Measurements from ENCODE around the gene ESRRG. TPM values are rescaled to one million over a fixed set of nuclear protein-coding genes. Genes with fewer than 3 reads are reported as not detected.
"Not testable (repeated sequence)": the region's sequence is repeated elsewhere in the genome, so short reads cannot be mapped to it uniquely, and the experiment has no call there.

The ESRRG gene
- polyA plus RNA-seq, 4 donors: 2.4 to 9.5 (median 5.2) TPM

DNA sequence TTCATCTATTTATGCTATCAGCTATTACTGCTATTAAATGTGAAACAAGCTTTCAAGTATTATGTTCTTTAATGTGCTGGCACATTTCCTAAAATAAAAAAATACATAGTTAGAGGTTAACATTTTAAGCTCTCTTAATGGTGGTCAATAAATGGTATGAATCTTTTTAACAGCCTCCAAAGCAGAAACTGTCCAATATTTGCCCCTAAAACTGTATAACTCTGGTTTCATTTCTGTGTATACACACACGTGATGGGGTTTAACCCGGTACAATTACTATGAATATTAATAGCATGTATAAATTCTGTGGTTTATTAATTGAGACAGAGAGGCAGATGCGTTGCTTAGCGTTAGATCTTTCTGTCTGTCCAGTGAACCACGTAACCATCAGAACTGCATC lies 2.2 kb downstream of the ESRRG start:
- Histone ChIP-seq H3K27ac (ENCODE audit: low read depth in 1 of 3, low read length in 2 of 3) (no peak overlapping the region), H3K36me3 (ENCODE audit: control insufficient read depth in 3 of 3, insufficient read depth in 2 of 3, low read depth in 1 of 3, low read length in 3 of 3) (no peaks in the 10 kb centered on the region), H3K4me3 (ENCODE audit: low read depth in 1 of 3, low read length in 3 of 3) (no peak overlapping the region), H3K9me3 (ENCODE audit: control insufficient read depth in 2 of 2, insufficient read depth in 1 of 2, low read depth in 1 of 2, low read length in 1 of 2) (no peaks in the 10 kb centered on the region), H3K27me3 (ENCODE audit: control insufficient read depth in 3 of 3, insufficient read depth in 3 of 3, low read length in 3 of 3) (no peaks in the 10 kb centered on the region), H3K4me1 (ENCODE audit: control insufficient read depth in 3 of 3, insufficient read depth in 2 of 3, low read depth in 1 of 3, low read length in 2 of 3) (peaks cover 0 to 5% (median 0%) of the 10 kb centered on the region in 3 donors)
- 30 to 61% (median 57%) methylated on average over 5 of the region's 5 CpGs for WGBS, 3 donors
- DNase-seq (no peak), FAIRE-seq (no peak)

- DNase-seq (no peak), FAIRE-seq (no peak)
- Histone ChIP-seq H3K9me3 (ENCODE audit: control insufficient read depth in 2 of 2, insufficient read depth in 1 of 2, low read depth in 1 of 2, low read length in 1 of 2) (no peaks in the 10 kb centered on the region), H3K4me1 (ENCODE audit: control insufficient read depth in 3 of 3, insufficient read depth in 2 of 3, low read depth in 1 of 3, low read length in 2 of 3) (peaks cover 0 to 2% (median 0%) of the 10 kb centered on the region in 3 donors), H3K27ac (ENCODE audit: low read depth in 1 of 3, low read length in 2 of 3) (no peak overlapping the region), H3K27me3 (ENCODE audit: control insufficient read depth in 3 of 3, insufficient read depth in 3 of 3, low read length in 3 of 3) (no peaks in the 10 kb centered on the region), H3K4me3 (ENCODE audit: low read depth in 1 of 3, low read length in 3 of 3) (no peak overlapping the region), H3K36me3 (ENCODE audit: control insufficient read depth in 3 of 3, insufficient read depth in 2 of 3, low read depth in 1 of 3, low read length in 3 of 3) (no peaks in the 10 kb centered on the region)
Observed at GRCh38 chr1:216711712-216712111, 11.5 kb downstream of the ESRRG start.

- Histone ChIP-seq H3K9me3 (ENCODE audit: control insufficient read depth in 2 of 2, insufficient read depth in 1 of 2, low read depth in 1 of 2, low read length in 1 of 2) (no peaks in the 10 kb centered on the region), H3K4me3 (ENCODE audit: low read depth in 1 of 3, low read length in 3 of 3) (no peak overlapping the region), H3K27ac (ENCODE audit: low read depth in 1 of 3, low read length in 2 of 3) (no peak overlapping the region), H3K36me3 (ENCODE audit: control insufficient read depth in 3 of 3, insufficient read depth in 2 of 3, low read depth in 1 of 3, low read length in 3 of 3) (no peaks in the 10 kb centered on the region), H3K4me1 (ENCODE audit: control insufficient read depth in 3 of 3, insufficient read depth in 2 of 3, low read depth in 1 of 3, low read length in 2 of 3) (peaks cover 0 to 2% (median 0%) of the 10 kb centered on the region in 3 donors), H3K27me3 (ENCODE audit: control insufficient read depth in 3 of 3, insufficient read depth in 3 of 3, low read length in 3 of 3) (no peaks in the 10 kb centered on the region)
- no peak for DNase-seq
- no peak for FAIRE-seq
- WGBS, 3 donors: 88 to 95% (median 92%) methylated on average over 15 of the region's 15 CpGs
Observed at GRCh38 chr1:216710598-216711333, 12.5 kb downstream of the ESRRG start.

GRCh38 chr1:216710055-216710454 lies 13.2 kb downstream of the ESRRG start:
- Histone ChIP-seq H3K9me3 (ENCODE audit: control insufficient read depth in 2 of 2, insufficient read depth in 1 of 2, low read depth in 1 of 2, low read length in 1 of 2) (no peaks in the 10 kb centered on the region), H3K27ac (ENCODE audit: low read depth in 1 of 3, low read length in 2 of 3) (no peak overlapping the region), H3K4me3 (ENCODE audit: low read depth in 1 of 3, low read length in 3 of 3) (no peak overlapping the region), H3K4me1 (ENCODE audit: control insufficient read depth in 3 of 3, insufficient read depth in 2 of 3, low read depth in 1 of 3, low read length in 2 of 3) (peaks cover 0 to 2% (median 0%) of the 10 kb centered on the region in 3 donors), H3K36me3 (ENCODE audit: control insufficient read depth in 3 of 3, insufficient read depth in 2 of 3, low read depth in 1 of 3, low read length in 3 of 3) (no peaks in the 10 kb centered on the region), H3K27me3 (ENCODE audit: control insufficient read depth in 3 of 3, insufficient read depth in 3 of 3, low read length in 3 of 3) (no peaks in the 10 kb centered on the region)
- 60 to 71% (median 61%) methylated on average over 5 of the region's 5 CpGs for WGBS, 3 donors
- no peak for FAIRE-seq
- DNase-seq: no peak

DNA sequence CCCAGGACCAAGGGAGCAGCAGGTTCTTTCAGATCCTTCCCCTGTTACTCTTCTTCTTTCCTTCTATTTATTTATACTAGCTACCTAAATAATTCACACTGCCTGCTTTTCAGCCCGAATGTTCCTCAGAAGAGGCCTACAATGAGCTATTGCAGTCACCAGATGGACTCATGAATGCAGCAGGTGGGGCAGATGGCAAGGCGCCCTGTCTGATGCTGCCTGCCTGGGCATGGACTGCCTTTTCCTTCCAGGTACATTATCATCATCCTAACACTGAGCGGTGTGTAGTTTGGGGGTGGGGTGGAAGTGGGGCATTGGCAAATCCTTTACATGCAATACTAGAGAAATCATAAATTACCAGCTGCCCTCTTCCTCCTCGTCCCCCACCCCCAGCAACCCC lies 17.6 kb downstream of the ESRRG start:
- FAIRE-seq (no peak), DNase-seq (peak in 1 of 2 donors; percentile 4)
- Histone ChIP-seq H3K27me3 (ENCODE audit: control insufficient read depth in 3 of 3, insufficient read depth in 3 of 3, low read length in 3 of 3) (no peaks in the 10 kb centered on the region), H3K4me1 (ENCODE audit: control insufficient read depth in 3 of 3, insufficient read depth in 2 of 3, low read depth in 1 of 3, low read length in 2 of 3) (no peaks in the 10 kb centered on the region), H3K27ac (ENCODE audit: low read depth in 1 of 3, low read length in 2 of 3) (no peak overlapping the region), H3K36me3 (ENCODE audit: control insufficient read depth in 3 of 3, insufficient read depth in 2 of 3, low read depth in 1 of 3, low read length in 3 of 3) (no peaks in the 10 kb centered on the region), H3K4me3 (ENCODE audit: low read depth in 1 of 3, low read length in 3 of 3) (no peak overlapping the region), H3K9me3 (ENCODE audit: control insufficient read depth in 2 of 2, insufficient read depth in 1 of 2, low read depth in 1 of 2, low read length in 1 of 2) (no peaks in the 10 kb centered on the region)
- WGBS, 3 donors: 67 to 82% (median 72%) methylated on average over 4 of the region's 4 CpGs

GRCh38 chr1:216704065-216704464 lies 19.2 kb downstream of the ESRRG start:
- not testable (repeated sequence) for FAIRE-seq; H3K9me3 ChIP-seq (ENCODE audit: control insufficient read depth in 2 of 2, insufficient read depth in 1 of 2, low read depth in 1 of 2, low read length in 1 of 2); H3K27ac ChIP-seq (ENCODE audit: low read depth in 1 of 3, low read length in 2 of 3); H3K4me1 ChIP-seq (ENCODE audit: control insufficient read depth in 3 of 3, insufficient read depth in 2 of 3, low read depth in 1 of 3, low read length in 2 of 3); DNase-seq; H3K27me3 ChIP-seq (ENCODE audit: control insufficient read depth in 3 of 3, insufficient read depth in 3 of 3, low read length in 3 of 3); H3K4me3 ChIP-seq (ENCODE audit: low read depth in 1 of 3, low read length in 3 of 3); H3K36me3 ChIP-seq (ENCODE audit: control insufficient read depth in 3 of 3, insufficient read depth in 2 of 3, low read depth in 1 of 3, low read length in 3 of 3)
- 89 to 92% (median 89%) methylated on average over 9 of the region's 9 CpGs for WGBS, 3 donors

- Histone ChIP-seq H3K27ac (ENCODE audit: low read depth in 1 of 3, low read length in 2 of 3) (no peak overlapping the region), H3K4me3 (ENCODE audit: low read depth in 1 of 3, low read length in 3 of 3) (no peak overlapping the region), H3K36me3 (ENCODE audit: control insufficient read depth in 3 of 3, insufficient read depth in 2 of 3, low read depth in 1 of 3, low read length in 3 of 3) (no peaks in the 10 kb centered on the region), H3K9me3 (ENCODE audit: control insufficient read depth in 2 of 2, insufficient read depth in 1 of 2, low read depth in 1 of 2, low read length in 1 of 2) (no peaks in the 10 kb centered on the region), H3K4me1 (ENCODE audit: control insufficient read depth in 3 of 3, insufficient read depth in 2 of 3, low read depth in 1 of 3, low read length in 2 of 3) (no peaks in the 10 kb centered on the region), H3K27me3 (ENCODE audit: control insufficient read depth in 3 of 3, insufficient read depth in 3 of 3, low read length in 3 of 3) (no peaks in the 10 kb centered on the region)
- no peak for DNase-seq
- 78 to 87% (median 79%) methylated on average over 3 of the region's 3 CpGs for WGBS, 3 donors
- FAIRE-seq: no peak
Observed at GRCh38 chr1:216702170-216702569, 21.1 kb downstream of the ESRRG start.

DNA sequence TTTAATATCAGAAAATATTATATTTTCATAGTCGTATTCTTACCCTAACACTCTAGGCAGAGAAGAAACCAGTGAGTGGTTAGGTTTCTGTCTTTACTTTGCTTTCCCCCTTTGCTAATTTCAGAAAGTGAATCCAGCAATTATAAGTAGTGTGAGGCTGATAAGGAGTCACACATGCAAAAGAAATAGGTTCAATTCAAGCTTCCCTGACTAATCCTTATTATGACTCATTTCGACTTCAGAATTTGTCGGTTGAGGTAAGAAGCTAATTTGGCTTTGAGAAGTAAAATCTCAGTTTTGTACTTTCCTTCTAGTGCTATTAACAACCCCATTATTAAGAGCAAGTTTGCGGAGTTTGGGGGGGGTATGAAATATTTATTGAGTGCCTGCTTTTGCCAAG lies 22.4 kb downstream of the ESRRG start:
- 87 to 95% (median 91%) methylated on average over 4 of the region's 4 CpGs for WGBS, 3 donors
- Histone ChIP-seq H3K4me3 (ENCODE audit: low read depth in 1 of 3, low read length in 3 of 3) (no peak overlapping the region), H3K9me3 (ENCODE audit: control insufficient read depth in 2 of 2, insufficient read depth in 1 of 2, low read depth in 1 of 2, low read length in 1 of 2) (no peaks in the 10 kb centered on the region), H3K27me3 (ENCODE audit: control insufficient read depth in 3 of 3, insufficient read depth in 3 of 3, low read length in 3 of 3) (no peaks in the 10 kb centered on the region), H3K4me1 (ENCODE audit: control insufficient read depth in 3 of 3, insufficient read depth in 2 of 3, low read depth in 1 of 3, low read length in 2 of 3) (no peaks in the 10 kb centered on the region), H3K36me3 (ENCODE audit: control insufficient read depth in 3 of 3, insufficient read depth in 2 of 3, low read depth in 1 of 3, low read length in 3 of 3) (no peaks in the 10 kb centered on the region), H3K27ac (ENCODE audit: low read depth in 1 of 3, low read length in 2 of 3) (no peak overlapping the region)
- FAIRE-seq (no peak), DNase-seq (no peak)

DNA sequence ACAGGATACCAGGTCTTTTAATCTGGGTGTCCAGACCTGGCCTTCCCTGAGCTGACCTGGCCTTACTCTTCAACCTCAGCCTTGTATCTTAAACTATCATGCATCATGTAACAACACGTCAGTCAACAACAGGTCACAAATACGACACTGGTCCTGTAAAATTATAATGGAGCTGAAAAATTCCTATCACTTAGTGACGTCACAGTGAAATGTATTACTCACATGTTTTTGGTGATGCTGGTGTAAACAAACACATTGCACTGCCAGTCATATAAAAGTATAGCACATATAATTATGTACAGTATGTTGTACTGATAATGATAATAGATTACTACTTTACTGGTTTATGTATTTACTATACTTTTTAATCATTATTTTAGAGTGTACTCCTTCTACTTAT lies 31.5 kb downstream of the ESRRG start:
- WGBS, 3 donors: 89 to 93% (median 90%) methylated on average over 3 of the region's 3 CpGs
- Histone ChIP-seq H3K9me3 (ENCODE audit: control insufficient read depth in 2 of 2, insufficient read depth in 1 of 2, low read depth in 1 of 2, low read length in 1 of 2) (no peaks in the 10 kb centered on the region), H3K4me1 (ENCODE audit: control insufficient read depth in 3 of 3, insufficient read depth in 2 of 3, low read depth in 1 of 3, low read length in 2 of 3) (peaks cover 0 to 3% (median 0%) of the 10 kb centered on the region in 3 donors), H3K4me3 (ENCODE audit: low read depth in 1 of 3, low read length in 3 of 3) (no peak overlapping the region), H3K27ac (ENCODE audit: low read depth in 1 of 3, low read length in 2 of 3) (no peak overlapping the region), H3K27me3 (ENCODE audit: control insufficient read depth in 3 of 3, insufficient read depth in 3 of 3, low read length in 3 of 3) (no peaks in the 10 kb centered on the region), H3K36me3 (ENCODE audit: control insufficient read depth in 3 of 3, insufficient read depth in 2 of 3, low read depth in 1 of 3, low read length in 3 of 3) (no peaks in the 10 kb centered on the region)
- FAIRE-seq: no peak
- no peak for DNase-seq
